Fibroblast of lung (primary cell): ENCODE data around the gene BATF2.

ENCODE experiments used
- EZH2 ChIP-seq: IDR thresholded peaks from 2 replicates; pipeline ENCODE4 v1.5.1; 2012; ENCODE audit warnings: low read length, control low read depth, mild to moderate bottlenecking; ENCODE audit errors: missing control alignments
- TF ChIP-seq, protein P1 (sequence below), 2 donors: IDR thresholded peaks in 1 of 2; conservative IDR thresholded peaks in 1 of 2; 1 replicate in 1 of 2; 2 replicates in 1 of 2; pipeline ENCODE4 v1.5.1; 2011 to 2012; ENCODE audit warnings: low read length in 2 of 2, control low read depth in 1 of 2, inconsistent platforms in 1 of 2, low read depth in 1 of 2, mild to moderate bottlenecking in 1 of 2

DNA sequence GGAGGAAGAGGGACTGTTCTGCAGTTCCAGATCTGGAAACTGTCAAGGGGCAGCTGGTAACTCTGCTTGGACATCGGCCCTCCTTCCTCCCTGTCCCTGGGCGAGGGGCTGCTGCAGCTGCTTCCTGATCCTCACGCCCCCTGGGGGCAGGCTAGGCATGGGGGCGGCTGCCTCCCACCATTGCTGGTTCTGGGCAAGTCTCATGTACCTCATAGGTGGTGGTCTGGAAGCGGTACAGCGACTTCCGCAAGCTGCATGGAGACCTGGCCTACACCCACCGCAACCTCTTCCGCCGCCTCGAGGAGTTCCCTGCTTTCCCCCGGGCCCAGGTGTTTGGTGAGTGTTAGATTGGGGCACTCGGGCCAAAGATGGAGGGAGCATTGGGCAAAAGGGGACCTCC lies 35.4 kb upstream of the BATF2 start:
- no peak for TF ChIP-seq EZH2
- TF ChIP-seq, protein P1, sequence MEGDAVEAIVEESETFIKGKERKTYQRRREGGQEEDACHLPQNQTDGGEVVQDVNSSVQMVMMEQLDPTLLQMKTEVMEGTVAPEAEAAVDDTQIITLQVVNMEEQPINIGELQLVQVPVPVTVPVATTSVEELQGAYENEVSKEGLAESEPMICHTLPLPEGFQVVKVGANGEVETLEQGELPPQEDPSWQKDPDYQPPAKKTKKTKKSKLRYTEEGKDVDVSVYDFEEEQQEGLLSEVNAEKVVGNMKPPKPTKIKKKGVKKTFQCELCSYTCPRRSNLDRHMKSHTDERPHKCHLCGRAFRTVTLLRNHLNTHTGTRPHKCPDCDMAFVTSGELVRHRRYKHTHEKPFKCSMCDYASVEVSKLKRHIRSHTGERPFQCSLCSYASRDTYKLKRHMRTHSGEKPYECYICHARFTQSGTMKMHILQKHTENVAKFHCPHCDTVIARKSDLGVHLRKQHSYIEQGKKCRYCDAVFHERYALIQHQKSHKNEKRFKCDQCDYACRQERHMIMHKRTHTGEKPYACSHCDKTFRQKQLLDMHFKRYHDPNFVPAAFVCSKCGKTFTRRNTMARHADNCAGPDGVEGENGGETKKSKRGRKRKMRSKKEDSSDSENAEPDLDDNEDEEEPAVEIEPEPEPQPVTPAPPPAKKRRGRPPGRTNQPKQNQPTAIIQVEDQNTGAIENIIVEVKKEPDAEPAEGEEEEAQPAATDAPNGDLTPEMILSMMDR (conservative IDR thresholded peaks at IDR 0.05 in 1 of 2, IDR thresholded peaks at IDR 0.05 in 1 of 2; ENCODE audit: low read depth in 1 of 2, low read length in 2 of 2): no peak
